ENCODE data around the gene GRHL1.
A peak's percentile ranks its signal among the peaks of the same experiment; 100 is the strongest.
"Not testable (repeated sequence)": the region's sequence is repeated elsewhere in the genome, so short reads cannot be mapped to it uniquely, and the experiment has no call there.

GRHL1 gene, protein sequence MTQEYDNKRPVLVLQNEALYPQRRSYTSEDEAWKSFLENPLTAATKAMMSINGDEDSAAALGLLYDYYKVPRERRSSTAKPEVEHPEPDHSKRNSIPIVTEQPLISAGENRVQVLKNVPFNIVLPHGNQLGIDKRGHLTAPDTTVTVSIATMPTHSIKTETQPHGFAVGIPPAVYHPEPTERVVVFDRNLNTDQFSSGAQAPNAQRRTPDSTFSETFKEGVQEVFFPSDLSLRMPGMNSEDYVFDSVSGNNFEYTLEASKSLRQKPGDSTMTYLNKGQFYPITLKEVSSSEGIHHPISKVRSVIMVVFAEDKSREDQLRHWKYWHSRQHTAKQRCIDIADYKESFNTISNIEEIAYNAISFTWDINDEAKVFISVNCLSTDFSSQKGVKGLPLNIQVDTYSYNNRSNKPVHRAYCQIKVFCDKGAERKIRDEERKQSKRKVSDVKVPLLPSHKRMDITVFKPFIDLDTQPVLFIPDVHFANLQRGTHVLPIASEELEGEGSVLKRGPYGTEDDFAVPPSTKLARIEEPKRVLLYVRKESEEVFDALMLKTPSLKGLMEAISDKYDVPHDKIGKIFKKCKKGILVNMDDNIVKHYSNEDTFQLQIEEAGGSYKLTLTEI

DNA sequence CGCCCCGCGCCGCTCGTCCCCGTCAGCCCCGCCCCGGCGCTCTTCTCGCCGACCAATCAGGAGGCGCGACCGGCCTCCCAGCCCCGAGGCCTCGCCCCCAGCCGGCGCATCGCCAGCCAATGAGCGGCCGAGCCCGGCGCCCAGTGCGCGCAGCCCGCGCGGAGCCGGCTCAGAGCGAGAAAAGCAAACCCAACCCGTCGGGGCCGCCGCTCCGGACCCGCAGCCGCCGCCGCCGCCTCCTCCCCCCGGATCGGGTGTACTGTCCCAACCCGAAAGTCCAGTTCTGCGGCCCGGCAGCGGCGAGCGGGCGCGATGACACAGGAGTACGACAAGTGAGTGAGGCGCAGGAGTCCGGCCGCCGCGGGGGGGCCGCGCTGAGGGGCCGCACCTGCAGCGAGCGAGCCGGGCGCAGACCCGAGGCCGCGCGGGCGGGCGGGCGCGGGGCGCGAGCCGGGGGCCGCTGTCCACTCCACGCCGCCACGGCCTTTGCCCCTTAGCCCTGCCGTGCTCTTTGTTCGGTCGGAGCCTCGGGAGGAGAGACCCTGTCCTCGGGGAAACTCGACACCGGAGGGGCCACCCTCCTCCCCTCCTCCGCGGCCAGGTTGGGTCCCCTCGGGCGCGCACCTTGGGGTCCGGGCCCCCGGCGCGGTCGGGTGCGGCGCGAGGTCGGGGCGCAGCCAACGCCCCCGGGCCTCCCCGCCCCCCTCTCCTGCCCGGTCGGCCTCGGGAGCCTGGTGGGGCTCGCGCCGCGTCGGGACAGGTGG, at the start of gene GRHL1:
Gene GRHL1 (plus strand): TSS at position 172 of the 764 bp plus-strand sequence. CDS start 141 bp downstream, at position 313.
- DNase-seq, result peak; percentile 81 to 91

DNA sequence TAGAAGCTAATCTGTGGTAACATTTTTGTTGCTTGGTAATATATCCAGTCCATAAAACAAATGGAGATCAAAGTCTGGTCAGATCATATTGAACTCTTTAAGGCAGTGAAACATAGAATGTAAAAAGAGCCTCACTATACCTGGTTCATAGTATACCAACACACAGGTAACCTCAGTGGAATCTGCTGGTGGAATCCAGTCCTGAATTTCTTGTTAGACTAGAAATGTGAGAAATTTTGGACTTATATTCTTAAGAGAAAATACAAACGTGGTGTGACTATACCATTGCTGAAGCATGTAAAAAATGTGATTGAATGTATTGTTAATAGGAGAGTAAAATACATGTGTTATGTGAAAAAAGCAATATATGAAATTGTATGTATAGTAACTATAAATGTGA, 46.1 kb upstream of the GRHL1 start:
- DNase-seq, result no peak

DNA sequence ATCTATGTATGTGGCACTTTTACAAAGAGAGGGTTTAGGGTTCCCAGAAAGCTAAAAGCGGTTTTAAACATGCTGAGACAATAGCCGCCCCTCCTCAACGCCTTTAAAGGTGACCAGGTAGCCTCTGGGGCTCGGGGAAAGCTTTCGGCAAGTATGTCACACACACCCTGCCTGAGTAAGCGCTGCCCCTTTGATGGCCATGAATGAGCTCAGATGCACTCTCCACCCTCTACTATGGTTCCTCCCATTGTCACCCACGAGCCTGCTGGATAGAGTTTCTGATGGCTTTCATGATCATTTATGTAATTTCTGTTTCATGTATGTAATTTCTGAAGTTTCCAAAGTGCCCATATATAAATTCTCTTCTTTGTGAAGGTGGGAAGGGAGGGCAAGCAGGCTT, 44.1 kb upstream of the GRHL1 start:
- no peak for DNase-seq

DNA sequence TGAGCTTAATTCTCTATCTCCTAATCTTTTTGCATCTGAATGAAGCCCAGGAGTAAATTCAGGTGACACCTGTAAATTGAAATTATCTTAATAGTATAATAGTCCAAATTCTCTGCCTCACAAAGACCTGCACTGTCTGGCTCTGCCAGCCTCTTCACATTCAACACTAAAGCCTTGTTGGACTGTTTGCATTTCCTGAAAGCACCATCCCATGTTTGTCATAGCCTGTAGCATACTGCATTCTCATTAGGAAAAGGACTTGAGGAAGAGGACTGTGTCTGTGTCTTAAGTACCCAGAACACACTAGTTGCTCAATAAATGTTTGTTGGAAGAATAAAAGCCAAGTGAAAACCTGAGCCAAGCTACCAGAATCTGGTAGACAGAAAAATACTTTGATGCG, 42.9 kb upstream of the GRHL1 start:
- no peak for DNase-seq

DNA sequence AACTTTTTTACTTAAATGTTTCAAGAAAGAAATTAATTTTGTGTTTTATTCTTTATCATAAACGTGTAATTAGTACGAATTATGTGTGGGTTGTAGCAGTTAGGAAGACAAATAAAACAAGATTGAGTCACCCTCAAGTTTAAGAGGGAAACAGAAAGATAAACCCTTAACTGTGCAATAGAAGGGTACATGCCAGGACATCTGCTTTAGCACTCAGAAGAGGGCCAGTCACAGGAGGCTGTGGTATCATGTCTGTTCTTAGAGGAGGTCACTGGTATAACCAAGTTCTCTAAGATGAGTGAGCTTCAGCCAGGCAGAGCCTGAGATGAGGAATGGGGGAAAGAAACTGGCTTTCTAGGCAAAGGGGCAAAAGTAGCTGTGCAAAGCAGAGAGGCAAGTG, 42.4 kb upstream of the GRHL1 start:
- no peak for DNase-seq

DNA sequence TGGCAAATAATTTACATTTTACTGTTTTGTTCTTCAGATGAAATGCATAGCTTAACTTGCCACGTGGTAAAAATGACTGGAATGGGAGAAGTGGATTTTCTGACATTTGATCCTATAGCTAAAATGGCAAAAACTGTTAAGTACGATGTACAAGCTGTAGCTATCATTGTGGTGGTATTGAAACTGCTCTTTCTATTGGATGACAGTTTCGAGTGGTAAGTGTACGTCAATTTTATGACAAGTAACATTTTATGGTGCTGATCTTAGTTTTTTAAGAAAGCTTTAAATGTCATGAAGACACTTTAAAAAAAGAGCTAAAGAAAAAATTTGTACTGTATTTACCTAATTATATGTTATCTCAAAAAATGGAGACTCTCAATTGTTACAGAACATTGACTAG, 40.8 kb upstream of the GRHL1 start:
- DNase-seq, result no peak

DNA sequence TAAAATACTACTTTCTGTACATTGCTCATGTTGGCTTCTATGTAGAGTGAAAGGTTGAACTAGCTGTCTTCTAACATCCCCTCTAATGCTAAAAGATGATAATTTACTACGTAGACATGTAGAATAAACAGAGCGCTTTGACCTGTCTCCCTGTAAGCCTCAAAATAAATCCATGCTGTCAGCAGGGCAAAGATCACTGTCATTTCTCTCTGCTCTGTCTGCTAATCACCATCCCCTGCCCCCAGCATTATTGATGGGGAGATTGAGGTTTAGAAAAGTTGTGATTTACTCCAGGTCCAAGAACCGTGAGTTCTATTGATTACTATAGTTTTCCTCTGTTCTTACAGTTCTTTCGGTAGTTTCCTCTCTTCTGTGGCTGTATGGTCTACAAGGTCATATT, 39.0 kb upstream of the GRHL1 start:
- DNase-seq, result no peak

DNA sequence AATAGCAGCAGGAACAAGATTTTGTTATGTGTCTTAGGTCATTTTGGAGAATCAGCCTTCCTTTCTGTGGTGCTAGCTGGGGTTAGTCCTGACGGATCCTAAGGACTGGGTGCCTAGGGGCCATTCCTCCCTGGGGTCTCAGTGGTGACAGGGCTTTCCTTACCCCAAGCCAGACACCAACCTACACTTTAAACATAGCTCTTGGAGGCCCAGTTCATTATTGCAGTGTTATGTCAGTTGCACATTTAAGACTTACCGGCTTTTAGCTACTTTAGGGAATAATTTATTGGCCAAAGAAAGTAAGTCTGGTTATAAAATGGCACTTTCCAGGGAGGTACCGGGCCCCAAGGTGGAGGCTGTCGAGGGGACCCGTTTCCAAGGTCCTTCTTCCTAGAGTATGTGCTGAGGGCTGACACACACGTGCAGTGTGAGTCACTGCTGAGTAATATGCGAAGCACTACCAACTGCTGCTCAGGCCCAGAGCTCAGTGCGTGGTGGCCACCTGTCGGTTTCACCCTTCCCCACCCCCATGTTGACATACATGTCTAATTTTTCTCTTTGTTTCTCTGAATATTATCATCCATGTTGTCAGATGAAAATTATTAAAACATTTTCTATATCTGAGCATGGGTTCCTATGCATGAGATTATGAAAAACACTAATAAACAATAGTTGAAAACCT, 37.0 kb upstream of the GRHL1 start:
- DNase-seq, result no peak

DNA sequence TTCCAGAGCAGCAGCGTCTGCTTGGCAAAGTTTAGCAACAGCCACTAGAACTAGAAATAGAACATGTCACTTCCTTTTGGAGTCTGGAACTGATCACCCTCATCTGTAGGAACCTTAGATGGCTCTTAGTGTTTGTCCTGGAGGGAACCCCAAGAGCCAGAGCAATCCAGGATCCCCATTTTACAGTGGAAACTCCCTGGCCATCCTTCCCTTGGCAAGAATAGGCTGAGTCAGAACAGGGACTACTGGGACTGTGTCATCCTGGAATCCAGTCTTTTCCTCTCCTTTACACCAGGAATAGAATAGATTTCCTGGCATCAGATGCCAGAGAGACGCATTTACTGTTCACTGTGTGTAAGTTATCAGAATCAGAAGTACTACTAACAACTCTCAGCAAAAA, 33.2 kb upstream of the GRHL1 start:
- DNase-seq, result no peak

DNA sequence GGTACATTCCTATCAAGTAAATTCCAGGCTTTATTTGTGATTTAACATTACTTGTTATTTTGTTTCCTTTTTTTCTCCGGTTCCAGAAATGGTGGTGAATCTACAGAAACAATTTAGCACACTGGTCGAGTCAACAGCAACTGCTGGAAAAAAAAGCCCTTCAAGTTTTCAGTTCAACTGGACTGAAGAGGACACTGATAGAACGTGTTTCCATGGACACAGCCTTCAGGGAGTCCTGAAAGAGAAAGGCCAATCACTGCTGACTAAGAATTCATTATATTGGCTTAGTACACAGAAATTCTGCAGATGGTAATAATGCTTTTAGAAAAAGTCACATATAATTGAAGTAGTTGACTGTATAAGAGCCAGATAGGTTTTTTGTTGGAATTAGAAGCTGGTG, 32.0 kb upstream of the GRHL1 start:
- no peak for DNase-seq

DNA sequence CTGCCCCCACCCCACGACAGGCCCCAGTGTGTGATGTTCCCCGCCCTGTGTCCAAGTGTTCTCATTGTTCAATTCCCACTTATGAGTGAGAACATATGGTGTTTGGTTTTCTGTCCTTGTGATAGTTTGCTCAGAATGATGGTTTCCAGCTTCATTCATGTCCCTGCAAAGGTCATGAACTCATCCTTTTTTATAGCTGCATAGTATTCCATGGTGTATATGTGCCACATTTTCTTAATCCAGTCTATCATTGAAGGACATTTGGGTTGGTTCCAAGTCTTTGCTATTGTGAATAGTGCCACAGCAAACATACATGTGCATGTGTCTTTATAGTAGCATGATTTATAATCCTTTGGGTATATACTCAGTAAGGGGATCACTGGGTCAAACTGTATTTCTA, 24.5 kb upstream of the GRHL1 start:
- DNase-seq, result not testable (repeated sequence)

DNA sequence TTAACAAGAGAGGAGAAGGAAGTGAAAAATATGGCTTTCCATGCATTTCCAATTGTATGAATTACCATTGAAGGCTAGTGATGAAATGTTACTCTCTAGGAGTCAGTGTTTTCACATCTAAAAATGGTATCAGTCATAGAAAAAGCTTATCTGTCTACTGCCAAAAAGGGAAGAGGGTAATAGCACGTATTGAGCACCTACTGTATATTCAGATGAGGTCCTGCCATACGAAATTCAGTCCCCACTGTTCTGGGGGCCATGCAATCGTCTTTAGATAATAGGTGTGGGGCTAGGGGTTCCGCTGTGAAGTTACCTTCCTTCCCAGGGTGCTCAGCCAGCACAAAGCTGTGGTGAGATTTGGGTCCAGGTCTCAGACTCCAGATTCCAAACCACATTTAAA, 14.2 kb upstream of the GRHL1 start:
- no peak for DNase-seq

DNA sequence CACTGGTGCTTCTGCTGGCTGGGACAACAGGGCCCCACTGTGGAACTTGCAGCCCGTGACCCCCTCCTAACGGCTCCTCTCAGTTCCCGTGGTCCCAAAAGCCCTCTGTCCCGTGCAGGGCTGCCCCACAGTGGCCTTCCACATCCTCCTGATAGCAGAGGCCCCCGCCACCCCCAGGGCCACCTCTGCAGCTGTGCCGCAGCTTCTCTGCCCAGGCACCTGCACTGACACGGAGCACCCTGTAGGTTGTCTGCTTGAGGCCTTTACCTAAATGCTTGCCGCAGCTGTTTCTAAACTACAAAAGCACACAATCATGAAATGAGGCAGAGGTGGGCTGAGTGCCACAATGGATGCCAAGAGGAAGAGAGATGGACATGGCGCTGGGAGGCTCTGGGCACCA, 13.5 kb upstream of the GRHL1 start:
- no peak for DNase-seq

DNA sequence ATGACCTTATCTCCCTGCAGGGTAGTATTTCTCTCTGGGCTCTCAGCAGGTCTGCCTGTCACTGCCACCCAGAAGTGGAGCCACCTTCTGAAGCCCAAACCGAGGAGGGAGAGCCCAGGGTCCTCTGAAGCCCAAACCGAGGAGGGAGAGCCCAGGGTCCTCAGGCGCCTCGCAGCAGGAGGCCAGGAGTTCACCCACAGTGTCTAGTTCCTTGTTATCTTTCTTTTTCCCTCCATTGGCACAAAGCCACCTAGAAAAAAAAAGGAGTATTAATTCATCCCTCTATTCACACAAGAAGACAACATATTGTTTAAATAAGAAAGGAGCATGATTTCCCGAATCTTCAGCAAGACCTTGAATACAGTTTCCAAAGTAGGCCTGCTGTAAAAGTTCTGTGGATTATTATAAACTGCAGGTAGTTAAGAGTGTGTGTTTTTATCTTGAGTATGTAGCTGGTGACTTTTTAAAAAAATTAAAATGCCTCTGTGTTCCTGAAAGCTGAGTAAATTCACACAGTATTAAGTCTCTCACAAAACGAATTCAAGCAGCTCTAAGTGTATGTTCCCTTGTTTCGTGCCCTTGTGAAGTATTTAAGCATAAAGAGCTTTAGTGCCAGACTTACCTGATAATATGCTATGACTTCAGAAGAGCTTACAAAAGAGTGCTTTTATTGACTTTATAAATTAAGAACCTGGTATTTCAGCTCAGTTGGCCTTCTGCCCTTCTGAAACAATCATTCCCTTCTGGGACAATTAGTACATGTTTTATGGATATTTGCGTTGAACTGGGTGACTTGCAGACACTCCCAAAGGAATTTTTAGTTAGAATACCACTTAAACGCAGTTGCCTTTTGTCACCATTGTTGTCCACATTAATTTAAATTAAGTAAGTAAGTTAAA, 11.7 kb upstream of the GRHL1 start:
- no peak for DNase-seq

DNA sequence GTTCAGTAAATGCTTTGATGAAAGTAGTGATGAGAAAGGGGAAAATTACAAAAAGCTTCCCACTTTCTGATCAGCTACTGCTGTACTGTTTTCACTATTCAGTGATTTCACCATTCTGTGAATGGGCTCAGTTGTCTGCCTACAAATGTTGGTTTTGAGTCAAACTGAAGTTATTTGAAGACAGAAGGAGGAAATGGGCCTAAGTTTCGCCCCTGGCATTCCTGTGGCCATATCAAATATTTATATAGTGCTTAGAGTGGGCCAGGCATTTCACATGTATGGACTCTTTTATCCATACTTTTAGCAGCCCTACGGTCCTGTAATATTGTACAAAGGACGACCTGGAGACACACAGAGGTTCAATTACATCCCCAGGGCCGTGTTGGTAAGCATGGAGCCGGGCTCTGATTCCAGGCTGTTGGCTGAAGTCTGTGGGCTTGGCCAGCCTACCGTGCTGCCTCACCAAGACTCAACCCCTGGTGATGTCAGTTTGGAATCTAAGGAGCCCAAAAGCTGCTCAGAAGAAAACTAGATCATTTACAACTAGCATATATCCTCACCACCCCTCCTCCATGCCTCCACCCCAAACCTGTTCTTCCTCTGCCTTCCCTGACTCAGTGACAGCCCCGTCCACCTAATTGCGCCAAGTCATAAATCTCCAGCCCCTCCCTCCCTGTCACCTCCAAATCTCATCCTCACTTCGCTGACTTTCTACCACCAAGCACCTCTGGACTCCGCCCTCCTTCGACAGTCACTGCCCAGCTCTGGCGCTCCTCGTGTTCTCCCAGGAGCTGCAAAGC, 10.1 kb upstream of the GRHL1 start:
- DNase-seq, result no peak

DNA sequence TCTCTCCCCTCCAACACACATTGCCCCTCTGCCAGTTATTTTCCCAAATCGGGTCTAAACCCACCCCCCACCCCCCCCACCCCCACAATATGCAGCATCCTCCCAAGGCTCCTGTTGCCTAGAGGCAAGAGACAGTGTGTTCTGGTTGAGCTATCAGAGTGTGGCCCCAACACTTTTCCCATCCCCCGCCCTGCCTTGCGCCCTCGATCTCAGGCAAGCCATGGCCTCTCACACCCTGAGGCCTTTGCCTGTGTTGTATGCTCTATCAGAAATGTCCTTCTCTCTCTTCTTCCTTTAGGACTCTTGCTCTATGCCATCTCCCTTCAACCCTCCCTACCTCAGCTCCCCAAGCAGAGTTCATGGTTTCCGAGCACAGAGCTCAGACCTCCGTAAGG, 9.5 kb upstream of the GRHL1 start:
- DNase-seq, result no peak

DNA sequence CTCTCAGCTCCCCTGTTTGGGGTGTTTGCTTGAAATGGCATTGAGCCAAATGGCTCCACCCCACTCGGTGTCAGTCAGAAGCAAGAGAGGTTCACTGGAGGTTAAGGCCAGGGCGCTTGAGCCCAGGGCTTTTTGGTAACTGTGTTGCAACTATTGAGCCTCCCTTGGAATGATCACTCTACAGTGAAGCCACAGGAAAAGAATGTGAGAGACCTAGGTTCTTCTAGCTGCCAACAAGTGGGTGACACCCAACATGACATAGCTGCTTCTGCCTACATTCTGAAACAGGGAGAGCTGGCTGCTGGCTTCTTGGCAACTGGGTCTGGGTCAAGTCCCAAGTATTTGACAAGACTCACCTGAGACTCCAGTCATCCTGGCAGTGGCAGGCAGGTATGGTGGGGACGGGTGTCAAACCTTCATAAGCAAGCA, 7.1 kb upstream of the GRHL1 start:
- DNase-seq, result no peak

DNA sequence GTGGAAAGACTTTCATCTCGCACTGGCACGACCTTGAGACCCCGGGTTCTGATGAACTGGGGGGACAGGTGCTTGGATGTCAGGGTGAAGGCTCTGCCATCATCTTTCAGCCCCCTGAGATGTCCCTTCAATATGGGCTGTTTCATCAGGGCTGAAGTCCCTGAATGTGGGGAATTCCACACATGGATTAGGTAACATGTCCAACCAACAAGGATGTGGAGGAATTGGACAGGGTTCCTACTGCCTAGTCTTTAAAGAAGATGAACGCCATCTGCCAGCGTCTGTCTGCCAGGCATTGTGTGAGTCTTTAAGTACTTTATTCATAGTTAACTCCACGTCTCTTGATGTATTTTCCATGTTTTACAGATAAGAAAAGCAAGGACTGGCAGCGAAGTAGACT, 5.9 kb upstream of the GRHL1 start:
- no peak for DNase-seq

DNA sequence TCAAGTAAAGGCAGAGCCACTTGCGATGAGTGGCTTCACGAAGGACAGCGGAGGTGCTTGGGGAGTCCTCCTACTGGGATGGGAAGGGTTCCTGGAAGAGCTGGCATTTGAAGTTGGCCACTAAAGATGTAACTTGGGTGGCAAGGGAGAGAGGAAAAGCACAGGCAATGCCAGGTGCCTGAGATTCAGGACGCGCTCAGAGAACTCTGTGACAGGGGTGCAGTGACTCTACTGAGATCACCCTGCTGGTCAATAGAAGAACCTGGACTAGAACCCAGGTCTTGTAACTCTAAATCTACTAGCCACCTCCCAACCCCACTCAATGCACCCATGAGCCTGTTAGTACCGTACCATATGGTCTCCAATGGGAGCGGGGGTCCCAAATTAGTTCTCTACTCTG, 5.4 kb upstream of the GRHL1 start:
- DNase-seq, result no peak

DNA sequence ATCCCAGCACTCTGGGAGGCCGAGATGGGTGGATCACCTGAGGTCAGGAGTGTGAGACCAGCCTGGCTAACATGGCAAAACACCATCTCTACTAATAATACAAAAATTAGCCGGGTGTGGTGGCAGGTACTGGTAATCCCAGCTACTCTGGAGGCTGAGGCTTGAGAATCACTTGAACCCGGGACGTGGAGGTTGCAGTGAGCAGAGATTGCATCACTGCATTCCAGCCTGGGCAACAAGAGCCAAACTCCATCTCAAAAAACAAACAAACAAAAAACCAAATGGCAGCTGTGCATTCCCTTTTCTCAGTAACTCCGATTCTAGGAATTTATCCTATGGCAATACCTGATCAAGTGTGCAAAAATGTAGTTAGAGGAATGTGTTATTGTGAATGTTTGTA, 4.7 kb upstream of the GRHL1 start:
- DNase-seq, result no peak

DNA sequence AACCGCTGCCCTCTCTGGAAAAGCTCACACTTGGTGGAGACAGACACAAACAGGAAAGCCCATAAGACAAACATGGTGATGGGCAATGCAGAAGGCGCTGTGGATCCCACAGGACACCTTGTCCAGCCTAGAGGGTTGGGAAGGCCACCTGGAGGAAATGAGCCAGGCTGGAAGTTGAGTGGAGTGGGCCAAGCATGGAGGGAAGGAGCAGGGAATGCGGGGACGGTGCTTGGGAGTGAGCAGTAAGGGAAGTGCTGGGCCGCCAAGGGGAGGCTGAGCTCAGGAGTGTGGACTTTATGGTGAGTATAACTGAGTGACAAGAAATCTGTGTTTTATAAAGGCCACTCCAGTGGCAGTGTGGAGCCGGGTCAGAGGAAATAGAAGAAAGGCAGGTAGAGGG, 2.8 kb upstream of the GRHL1 start:
- DNase-seq, result no peak

Data from hippocampal formation (tissue), 2 donors.